IPS-11a (cell line): ENCODE data around the gene ZIC5.

ENCODE experiments used
- H3K4me3 ChIP-seq: one replicate; pipeline ENCODE4 v1.5.1; 2013; ENCODE audit warnings: low read depth, low read length, control low read depth

ZIC5 gene

GRCh38 chr13:99941086-99941485 lies 30.5 kb downstream of the ZIC5 start:
- no peak overlapping the region for H3K4me3 ChIP-seq

- no peak overlapping the region for H3K4me3 ChIP-seq
Measured at GRCh38 chr13:99938635-99939034, 32.9 kb downstream of the ZIC5 start.

GRCh38 chr13:99935772-99936171 lies 35.8 kb downstream of the ZIC5 start:
- no peak overlapping the region for H3K4me3 ChIP-seq

GRCh38 chr13:99932912-99933311 lies 38.7 kb downstream of the ZIC5 start:
- no peak overlapping the region for H3K4me3 ChIP-seq

- no peak overlapping the region for H3K4me3 ChIP-seq
Measured at GRCh38 chr13:99930925-99931324, 40.6 kb downstream of the ZIC5 start.

GRCh38 chr13:99929866-99930265 lies 41.7 kb downstream of the ZIC5 start:
- no peak overlapping the region for H3K4me3 ChIP-seq

- no peak overlapping the region for H3K4me3 ChIP-seq
Measured at GRCh38 chr13:99926014-99926731, 45.4 kb downstream of the ZIC5 start.

GRCh38 chr13:99923877-99924582 lies 47.5 kb downstream of the ZIC5 start:
- H3K4me3 ChIP-seq, result no peak overlapping the region

- H3K4me3 ChIP-seq, result no peak overlapping the region
Measured at GRCh38 chr13:99922631-99923404, 48.7 kb downstream of the ZIC5 start.

GRCh38 chr13:99919132-99919531 lies 52.4 kb downstream of the ZIC5 start:
- H3K4me3 ChIP-seq, result no peak overlapping the region

GRCh38 chr13:99916366-99917103 lies 55.0 kb downstream of the ZIC5 start:
- H3K4me3 ChIP-seq, result no peak overlapping the region

GRCh38 chr13:99913167-99913566 lies 58.4 kb downstream of the ZIC5 start:
- no peak overlapping the region for H3K4me3 ChIP-seq
